NOMO-1 treated with dmso at 0.1 percent for 144 hours (cell line): ENCODE data around the gene PGM1.

Experiments used
- DNase-seq: peaks from one replicate; lab custom pipeline; 2025; ENCODE audit not compliant: unreplicated experiment; lab: John Stamatoyannopoulos, UW

PGM1 gene

GRCh38 chr1:63691701-63692425 lies 98.7 kb downstream of the PGM1 start:
- DNase-seq: peak; percentile 33

GRCh38 chr1:63693944-63694571 lies 100.8 kb downstream of the PGM1 start:
- no peak for DNase-seq

- DNase-seq: no peak
These were observed 105.0 kb downstream of the PGM1 start for GRCh38 chr1:63698001-63698838.

GRCh38 chr1:63701187-63701586 lies 108.0 kb downstream of the PGM1 start:
- no peak for DNase-seq

GRCh38 chr1:63703701-63704107 lies 110.5 kb downstream of the PGM1 start:
- DNase-seq: no peak

- no peak for DNase-seq
These were observed 111.2 kb downstream of the PGM1 start for GRCh38 chr1:63704443-63704842.

- DNase-seq: no peak
These were observed 111.9 kb downstream of the PGM1 start for GRCh38 chr1:63705078-63705477.

GRCh38 chr1:63709267-63709828 lies 116.1 kb downstream of the PGM1 start:
- DNase-seq: no peak
